SKM-1 treated with dmso at 0.1 percent for 144 hours (cell line): ENCODE results near the gene CAMK1.
A peak's percentile ranks its signal among the peaks of the same experiment; 100 is the strongest.

ENCODE experiments used
- DNase-seq: peaks from one replicate; lab custom pipeline; 2025; ENCODE audit not compliant: unreplicated experiment; lab: John Stamatoyannopoulos, UW

CAMK1 gene

GRCh38 chr3:9743548-9743947 is 26.2 kb downstream of the CAMK1 start:
- DNase-seq, result no peak

- DNase-seq, result no peak
Measured at GRCh38 chr3:9742560-9742959, 27.2 kb downstream of the CAMK1 start.

DNA sequence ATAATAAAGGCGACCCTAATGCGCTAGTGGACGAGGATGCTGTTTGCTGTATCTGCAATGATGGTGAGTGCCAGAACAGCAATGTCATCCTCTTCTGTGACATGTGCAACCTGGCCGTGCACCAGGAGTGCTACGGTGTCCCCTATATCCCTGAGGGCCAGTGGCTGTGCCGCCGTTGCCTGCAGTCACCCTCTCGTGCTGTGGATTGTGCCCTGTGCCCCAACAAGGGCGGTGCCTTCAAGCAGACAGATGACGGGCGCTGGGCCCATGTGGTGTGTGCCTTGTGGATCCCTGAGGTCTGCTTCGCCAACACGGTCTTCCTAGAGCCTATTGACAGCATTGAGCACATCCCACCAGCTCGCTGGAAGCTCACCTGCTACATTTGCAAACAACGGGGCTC is 30.6 kb downstream of the CAMK1 start:
- DNase-seq, result no peak

- DNase-seq, result no peak
Measured at GRCh38 chr3:9736831-9737230, 32.9 kb downstream of the CAMK1 start.

DNA sequence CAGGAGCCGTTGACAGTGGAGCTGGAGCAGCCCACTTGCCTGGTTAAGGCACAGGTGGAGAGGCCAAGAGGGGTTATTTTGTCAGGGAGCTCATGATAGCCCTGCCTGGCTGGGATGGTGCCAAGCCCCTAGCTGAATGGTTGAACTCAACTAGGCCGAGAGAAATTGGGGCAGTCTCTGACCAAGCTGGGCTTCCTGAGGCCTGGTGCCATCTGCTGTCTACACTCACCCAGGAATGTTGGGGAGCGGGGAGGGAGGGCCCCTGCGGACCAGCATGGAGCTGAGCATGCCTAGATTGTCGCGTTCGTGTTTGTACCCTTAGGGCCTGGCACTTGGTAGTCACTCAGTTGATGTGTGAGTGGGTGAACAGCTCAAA is 37.0 kb downstream of the CAMK1 start:
- DNase-seq, result no peak

GRCh38 chr3:9732080-9732739 is 37.5 kb downstream of the CAMK1 start:
- no peak for DNase-seq

DNA sequence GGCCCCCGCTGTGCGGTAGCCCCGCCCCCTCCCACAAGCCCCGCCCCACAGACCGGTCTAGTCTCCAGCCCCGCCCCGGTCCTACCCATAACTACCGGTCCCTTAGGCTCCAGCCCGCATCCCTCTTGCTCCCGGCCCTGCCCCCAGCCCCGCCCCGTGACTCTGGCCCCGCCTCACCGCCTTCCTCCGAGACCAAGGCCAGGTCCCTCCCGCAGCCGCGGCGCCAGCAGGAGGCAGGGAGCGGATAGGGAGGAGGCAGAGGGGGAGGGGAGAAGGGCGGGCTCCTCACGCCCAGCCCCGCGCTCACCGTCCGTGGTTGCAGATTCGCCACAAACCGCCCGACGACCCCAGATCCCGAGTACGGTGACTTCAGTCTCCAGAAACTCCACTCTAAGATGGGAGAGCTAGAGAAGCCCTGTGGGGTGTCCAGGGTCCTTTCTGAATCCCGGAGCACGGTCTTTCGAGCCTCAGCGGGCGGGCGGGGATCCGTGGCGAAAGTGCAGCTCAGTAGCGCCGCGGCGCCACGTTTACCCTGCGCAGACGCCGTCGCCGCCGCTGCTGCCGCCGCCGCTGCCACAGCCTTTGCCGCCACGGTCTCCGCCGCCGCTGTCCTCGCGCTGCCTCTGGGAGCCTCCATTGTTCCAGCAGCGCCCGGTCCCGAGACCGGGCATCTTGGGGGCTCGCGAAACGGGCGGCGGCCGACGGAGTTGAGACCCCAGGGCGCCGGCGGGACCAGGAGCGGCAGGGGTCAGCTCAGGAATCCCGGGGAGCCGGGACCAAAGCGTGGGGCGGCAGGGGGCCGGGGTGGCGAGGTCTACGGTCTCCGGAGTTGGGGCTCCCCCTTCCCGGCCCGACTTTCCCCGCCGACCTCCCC is 38.3 kb downstream of the CAMK1 start, which contains the start of gene BRPF1:
Gene BRPF1 (plus strand): TSS at position 530 of the 874 bp plus-strand sequence. CDS start 2,406 bp downstream, outside the sequence.
- peak; percentile 96 for DNase-seq

- DNase-seq, result no peak
Measured at GRCh38 chr3:9730657-9731205, 39.0 kb downstream of the CAMK1 start.

GRCh38 chr3:9729419-9729818 is 40.3 kb downstream of the CAMK1 start:
- DNase-seq, result no peak

GRCh38 chr3:9727743-9728142 is 42.0 kb downstream of the CAMK1 start:
- no peak for DNase-seq

DNA sequence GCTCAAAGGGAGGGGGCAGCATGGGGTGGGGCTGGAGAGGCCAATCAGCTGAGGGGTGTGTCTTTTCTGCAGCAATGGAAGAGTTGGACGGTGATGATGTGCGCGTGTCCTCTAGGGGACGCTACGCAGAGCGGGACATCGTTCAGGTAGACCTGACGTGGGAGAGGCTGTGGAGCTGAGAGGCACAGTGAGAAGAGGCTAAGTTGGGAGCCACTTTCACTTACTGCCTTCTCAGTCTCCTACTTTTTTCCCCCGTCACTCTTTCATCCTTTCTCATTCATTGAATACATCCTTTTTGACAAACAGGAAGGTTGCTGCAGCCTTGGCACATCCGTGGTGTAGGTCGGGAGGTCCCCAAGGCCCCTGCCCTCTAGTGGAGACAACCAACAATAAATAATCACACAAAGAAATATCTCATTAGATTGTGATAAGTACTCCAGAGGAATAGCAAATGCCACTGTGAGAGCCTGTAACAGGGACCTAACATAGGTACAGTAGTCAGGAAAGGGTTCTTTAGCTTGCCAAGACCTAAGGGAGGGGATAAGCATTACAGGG is 42.6 kb downstream of the CAMK1 start:
- DNase-seq, result no peak

GRCh38 chr3:9725775-9726515 is 43.8 kb downstream of the CAMK1 start:
- no peak for DNase-seq

DNA sequence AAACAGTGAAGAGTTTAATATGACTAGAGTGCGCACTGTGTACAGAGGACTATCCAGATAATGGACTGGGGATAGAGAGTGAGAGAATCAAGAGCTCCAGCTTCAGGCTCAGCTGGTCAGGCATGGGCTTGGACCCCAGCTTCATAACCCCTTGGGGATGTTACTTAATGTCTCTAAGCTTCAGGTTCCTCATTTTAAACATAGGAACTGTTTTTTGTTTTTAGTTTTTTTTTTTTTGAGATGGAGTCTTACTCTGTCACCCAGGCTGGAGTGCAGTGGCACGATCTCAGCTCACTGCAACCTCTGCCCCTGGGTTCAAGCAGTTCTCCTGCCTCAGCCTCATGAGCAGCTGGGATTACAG is 48.1 kb downstream of the CAMK1 start:
- peak; percentile 16 for DNase-seq

DNA sequence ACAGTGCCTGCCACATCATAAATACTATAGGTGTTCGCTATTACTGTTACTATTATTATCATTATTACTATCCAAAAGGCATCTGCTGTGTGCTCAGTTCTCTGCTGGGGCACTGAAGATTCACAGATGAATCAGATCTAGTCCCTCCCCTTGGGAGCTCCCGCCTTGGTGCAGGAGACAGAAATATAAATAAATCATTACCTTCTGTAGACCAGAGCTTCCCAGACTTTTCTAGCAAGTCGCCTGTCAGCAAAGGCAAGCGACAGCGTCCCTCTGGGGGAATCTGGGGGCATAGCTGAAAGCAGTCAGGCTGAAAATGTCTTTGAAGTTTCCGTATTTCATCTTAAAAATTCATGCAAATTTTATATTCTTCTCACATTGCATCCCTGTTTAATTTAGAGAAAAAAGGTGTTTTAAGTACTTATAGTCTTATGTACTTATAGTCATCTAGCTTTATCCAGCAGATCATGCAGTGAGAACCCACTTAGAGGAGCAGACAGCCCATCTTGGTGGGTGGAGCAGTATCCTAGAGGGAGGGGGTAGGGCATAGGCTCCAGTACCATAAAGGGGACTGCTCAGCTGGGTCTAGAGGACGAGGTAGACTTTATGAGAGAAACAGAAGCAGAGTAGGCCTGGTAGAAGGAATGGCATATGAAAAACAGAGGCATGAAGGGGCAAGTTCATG is 48.6 kb downstream of the CAMK1 start:
- DNase-seq, result no peak

- no peak for DNase-seq
Measured at GRCh38 chr3:9718118-9718517, 51.6 kb downstream of the CAMK1 start.

GRCh38 chr3:9717563-9717962 is 52.2 kb downstream of the CAMK1 start:
- no peak for DNase-seq

- no peak for DNase-seq
Measured at GRCh38 chr3:9716801-9717555, 52.8 kb downstream of the CAMK1 start.

- peak; percentile 88 for DNase-seq
Measured at GRCh38 chr3:9715764-9716437, 53.8 kb downstream of the CAMK1 start.

GRCh38 chr3:9715136-9715535 is 54.6 kb downstream of the CAMK1 start:
- no peak for DNase-seq
